HEK293 (cell line): Measurements from ENCODE around the gene RSKR.

Experiments used
- HOXD13 ChIP-seq: sonication (generic); formaldehyde crosslinking; IDR thresholded peaks from 2 replicates; pipeline ENCODE4 v1.8.0; 2022; ENCODE audit warnings: missing genetic modification reagents, borderline replicate concordance
- MEIS1 ChIP-seq: sonication (generic); formaldehyde crosslinking; IDR thresholded peaks from 2 replicates; pipeline ENCODE4 v1.8.1; 2022; ENCODE audit warnings: missing genetic modification reagents, mild to moderate bottlenecking, borderline replicate concordance
- MZF1 ChIP-seq: fragments of 450-650 bp; formaldehyde crosslinking; IDR thresholded peaks from 2 replicates; pipeline ENCODE4 v1.5.1; 2017; ENCODE audit warnings: missing biosample characterization, missing genetic modification characterization, borderline replicate concordance
- ZBTB1 ChIP-seq: fragments of 450-650 bp; formaldehyde crosslinking; IDR thresholded peaks from 2 replicates; pipeline ENCODE4 v1.5.1; 2016; ENCODE audit warnings: missing biosample characterization, missing genetic modification characterization
- ZBTB7A ChIP-seq: fragments of 450-650 bp; formaldehyde crosslinking; IDR thresholded peaks from 2 replicates; pipeline ENCODE4 v1.5.1; 2016; ENCODE audit warnings: low read depth, missing biosample characterization, missing genetic modification characterization
- ZFP37 ChIP-seq: fragments of 450-650 bp; formaldehyde crosslinking; IDR thresholded peaks from 2 replicates; pipeline ENCODE4 v1.5.1; 2016; ENCODE audit warnings: missing biosample characterization, missing genetic modification characterization
- ZIC2 ChIP-seq: fragments of 450-650 bp; formaldehyde crosslinking; IDR thresholded peaks from 2 replicates; pipeline ENCODE4 v1.5.1; 2016; ENCODE audit warnings: missing biosample characterization, missing genetic modification characterization
- ZNF223 ChIP-seq: fragments of 450-650 bp; formaldehyde crosslinking; IDR thresholded peaks from 2 replicates; pipeline ENCODE4 v1.5.1; 2016; ENCODE audit warnings: missing biosample characterization, missing genetic modification characterization
- ZNF37A ChIP-seq: fragments of 450-650 bp; IDR thresholded peaks from 2 replicates; pipeline ENCODE4 v1.5.1; 2018; ENCODE audit warnings: missing biosample characterization, missing genetic modification characterization
- ZNF530 ChIP-seq: fragments of 450-650 bp; formaldehyde crosslinking; IDR thresholded peaks from 2 replicates; pipeline ENCODE4 v1.5.1; 2016; ENCODE audit warnings: low read depth, missing biosample characterization, missing genetic modification characterization
- ZNF792 ChIP-seq: fragments of 450-650 bp; formaldehyde crosslinking; IDR thresholded peaks from 2 replicates; pipeline ENCODE4 v1.5.1; 2016; ENCODE audit warnings: missing biosample characterization, missing genetic modification characterization
- TF ChIP-seq, protein P1 (sequence below): fragments of 450-650 bp; formaldehyde crosslinking; IDR thresholded peaks from 2 replicates; pipeline ENCODE4 v1.5.1; 2016; ENCODE audit warnings: missing biosample characterization, missing genetic modification characterization
- TF ChIP-seq, protein P2 (sequence below): fragments of 450-650 bp; formaldehyde crosslinking; IDR thresholded peaks from 2 replicates; pipeline ENCODE4 v1.5.1; 2016; ENCODE audit warnings: missing biosample characterization, missing genetic modification characterization

DNA sequence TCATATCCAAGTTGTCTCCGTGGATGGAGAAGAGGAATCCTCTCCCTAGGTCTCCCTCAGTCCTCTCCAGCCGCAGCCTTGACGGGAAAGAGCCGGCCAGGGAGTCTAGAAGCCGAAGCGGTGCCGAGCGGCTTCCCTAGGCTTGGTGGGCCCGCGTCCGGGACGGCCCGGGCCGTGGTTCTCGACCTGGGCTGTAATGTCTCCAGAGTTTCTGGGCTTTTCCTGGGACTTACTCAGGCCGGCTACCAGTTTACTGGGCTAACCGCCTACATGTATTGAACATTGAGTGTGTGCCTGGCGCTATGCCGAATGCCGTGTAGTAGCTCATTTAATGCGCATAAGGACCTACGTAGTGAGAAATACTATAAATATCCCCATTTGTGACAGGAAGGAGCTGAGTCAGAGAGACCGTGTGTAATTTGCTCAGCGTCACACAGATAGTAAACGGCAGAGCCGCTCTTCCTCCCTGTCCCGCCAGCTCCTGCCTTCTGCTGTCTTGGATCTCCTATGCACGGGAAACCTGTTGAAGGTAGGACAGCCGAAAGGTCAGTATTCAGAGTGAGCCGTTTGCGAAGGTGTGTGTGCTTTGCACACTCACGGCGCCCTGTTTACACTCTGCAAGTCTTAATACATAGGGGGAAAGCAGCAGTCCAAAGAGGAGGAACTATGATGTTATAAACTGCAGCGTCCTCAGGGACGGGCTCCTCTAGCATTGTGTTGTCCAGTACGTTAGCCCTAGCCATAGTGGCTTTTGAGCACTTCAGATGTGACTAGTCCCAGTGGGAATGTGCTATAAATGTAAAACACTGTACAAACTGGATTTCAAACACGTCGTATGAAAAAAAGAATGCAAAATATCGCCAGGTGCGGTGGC, 14.4 kb downstream of the RSKR start:
- TF ChIP-seq, protein P1, sequence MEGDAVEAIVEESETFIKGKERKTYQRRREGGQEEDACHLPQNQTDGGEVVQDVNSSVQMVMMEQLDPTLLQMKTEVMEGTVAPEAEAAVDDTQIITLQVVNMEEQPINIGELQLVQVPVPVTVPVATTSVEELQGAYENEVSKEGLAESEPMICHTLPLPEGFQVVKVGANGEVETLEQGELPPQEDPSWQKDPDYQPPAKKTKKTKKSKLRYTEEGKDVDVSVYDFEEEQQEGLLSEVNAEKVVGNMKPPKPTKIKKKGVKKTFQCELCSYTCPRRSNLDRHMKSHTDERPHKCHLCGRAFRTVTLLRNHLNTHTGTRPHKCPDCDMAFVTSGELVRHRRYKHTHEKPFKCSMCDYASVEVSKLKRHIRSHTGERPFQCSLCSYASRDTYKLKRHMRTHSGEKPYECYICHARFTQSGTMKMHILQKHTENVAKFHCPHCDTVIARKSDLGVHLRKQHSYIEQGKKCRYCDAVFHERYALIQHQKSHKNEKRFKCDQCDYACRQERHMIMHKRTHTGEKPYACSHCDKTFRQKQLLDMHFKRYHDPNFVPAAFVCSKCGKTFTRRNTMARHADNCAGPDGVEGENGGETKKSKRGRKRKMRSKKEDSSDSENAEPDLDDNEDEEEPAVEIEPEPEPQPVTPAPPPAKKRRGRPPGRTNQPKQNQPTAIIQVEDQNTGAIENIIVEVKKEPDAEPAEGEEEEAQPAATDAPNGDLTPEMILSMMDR (tag by site-specific recombination): no peak
- TF ChIP-seq ZIC2: no peak
- TF ChIP-seq ZFP37 (tag by site-specific recombination): 0 out of 2 replicates have a peak, but pooled peaks have one; percentile 39
- no peak for TF ChIP-seq ZNF530 (tag by site-specific recombination)
- TF ChIP-seq ZNF223 (tag by site-specific recombination): no peak
- no peak for TF ChIP-seq HOXD13 (CRISPR knock-in tag)
- 0 out of 2 replicates have a peak, but pooled peaks have one; percentile 6 for TF ChIP-seq ZBTB1 (tag by site-specific recombination)
- no peak for TF ChIP-seq ZNF792
- TF ChIP-seq MZF1 (tag by site-specific recombination): 0 out of 2 replicates have a peak, but pooled peaks have one; percentile 63
- 0 out of 2 replicates have a peak, but pooled peaks have one; percentile 27 for TF ChIP-seq MEIS1
- TF ChIP-seq, protein P2, sequence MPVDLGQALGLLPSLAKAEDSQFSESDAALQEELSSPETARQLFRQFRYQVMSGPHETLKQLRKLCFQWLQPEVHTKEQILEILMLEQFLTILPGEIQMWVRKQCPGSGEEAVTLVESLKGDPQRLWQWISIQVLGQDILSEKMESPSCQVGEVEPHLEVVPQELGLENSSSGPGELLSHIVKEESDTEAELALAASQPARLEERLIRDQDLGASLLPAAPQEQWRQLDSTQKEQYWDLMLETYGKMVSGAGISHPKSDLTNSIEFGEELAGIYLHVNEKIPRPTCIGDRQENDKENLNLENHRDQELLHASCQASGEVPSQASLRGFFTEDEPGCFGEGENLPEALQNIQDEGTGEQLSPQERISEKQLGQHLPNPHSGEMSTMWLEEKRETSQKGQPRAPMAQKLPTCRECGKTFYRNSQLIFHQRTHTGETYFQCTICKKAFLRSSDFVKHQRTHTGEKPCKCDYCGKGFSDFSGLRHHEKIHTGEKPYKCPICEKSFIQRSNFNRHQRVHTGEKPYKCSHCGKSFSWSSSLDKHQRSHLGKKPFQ (tag by site-specific recombination): no peak
- no peak for TF ChIP-seq ZBTB7A
- TF ChIP-seq ZNF37A (tag by site-specific recombination): no peak
